SKM-1 treated with dmso at 0.1 percent for 144 hours (cell line): ENCODE results near the gene MRPL17.
"Not testable (repeated sequence)": the region's sequence is repeated elsewhere in the genome, so short reads cannot be mapped to it uniquely, and the experiment has no call there.

ENCODE experiments used
- DNase-seq: peaks from one replicate; lab custom pipeline; 2025; ENCODE audit not compliant: unreplicated experiment; lab: John Stamatoyannopoulos, UW

The MRPL17 gene

GRCh38 chr11:6682936-6683861, at the start of gene MRPL17:
Gene MRPL17 (minus strand): TSS chr11:6683340. CDS start chr11:6683296, 44 bp downstream.
- DNase-seq, result peak; percentile 99

- no peak for DNase-seq
These were observed 45.0 kb upstream of the MRPL17 start for GRCh38 chr11:6727971-6728760.

- DNase-seq, result no peak
These were observed 42.3 kb upstream of the MRPL17 start for GRCh38 chr11:6725386-6725896.

- DNase-seq, result no peak
These were observed 40.9 kb upstream of the MRPL17 start for GRCh38 chr11:6724013-6724412.

- DNase-seq, result no peak
These were observed 38.2 kb upstream of the MRPL17 start for GRCh38 chr11:6721343-6721742.

GRCh38 chr11:6719576-6719975, 36.4 kb upstream of the MRPL17 start:
- no peak for DNase-seq

GRCh38 chr11:6717426-6717825, 34.3 kb upstream of the MRPL17 start:
- DNase-seq, result no peak

GRCh38 chr11:6711552-6711951, 28.4 kb upstream of the MRPL17 start:
- not testable (repeated sequence) for DNase-seq

GRCh38 chr11:6708876-6709275, 25.7 kb upstream of the MRPL17 start:
- DNase-seq, result no peak

- peak; percentile 46 for DNase-seq
These were observed 22.9 kb upstream of the MRPL17 start for GRCh38 chr11:6705905-6706535.

- peak; percentile 89 for DNase-seq
These were observed 20.3 kb upstream of the MRPL17 start for GRCh38 chr11:6703247-6704063.

- DNase-seq, result not testable (repeated sequence)
These were observed 18.8 kb upstream of the MRPL17 start for GRCh38 chr11:6701955-6702354.

GRCh38 chr11:6695377-6695776, 12.2 kb upstream of the MRPL17 start:
- DNase-seq, result no peak

- DNase-seq, result no peak
These were observed 11.0 kb upstream of the MRPL17 start for GRCh38 chr11:6694229-6694535.

- DNase-seq, result no peak
These were observed 10.4 kb upstream of the MRPL17 start for GRCh38 chr11:6693342-6694228.

- DNase-seq, result no peak
These were observed 9.0 kb upstream of the MRPL17 start for GRCh38 chr11:6692128-6692527.

- DNase-seq, result not testable (repeated sequence)
These were observed 7.4 kb upstream of the MRPL17 start for GRCh38 chr11:6690431-6691132.

GRCh38 chr11:6687876-6688275, 4.7 kb upstream of the MRPL17 start:
- no peak for DNase-seq

GRCh38 chr11:6686006-6686405, 2.9 kb upstream of the MRPL17 start:
- DNase-seq, result no peak
